Omental fat pad (tissue), 4 donors: ENCODE results near the gene MSL2. TPM values are rescaled to one million over a fixed set of nuclear protein-coding genes. Genes with fewer than 3 reads are reported as not detected.

Source experiments
- total RNA-seq, 4 donors: library from RNA; depleted of rRNA; stranded (reverse); fragments of >200 nt; gene quantifications; one replicate each; pipeline ENCODE4 v1.1.0, GENCODE V29; 2016

Gene MSL2
- total RNA-seq, 4 donors from 2014 or later = 17.7 to 35.3 (median 30.0) TPM

Other genes starting within 250 kb of the MSL2 start
- gene PPP2R3A, start 230.6 kb downstream of the MSL2 start, total RNA-seq = 1 to 10 TPM; 6.8 to 9.6 (median 8.2) TPM
- 10 to 100 TPM; 22.2 to 37.9 (median 29.0) TPM for gene PCCB, start 54.0 kb upstream of the MSL2 start, total RNA-seq